Measurements from ENCODE around the gene VRTN.

DNA sequence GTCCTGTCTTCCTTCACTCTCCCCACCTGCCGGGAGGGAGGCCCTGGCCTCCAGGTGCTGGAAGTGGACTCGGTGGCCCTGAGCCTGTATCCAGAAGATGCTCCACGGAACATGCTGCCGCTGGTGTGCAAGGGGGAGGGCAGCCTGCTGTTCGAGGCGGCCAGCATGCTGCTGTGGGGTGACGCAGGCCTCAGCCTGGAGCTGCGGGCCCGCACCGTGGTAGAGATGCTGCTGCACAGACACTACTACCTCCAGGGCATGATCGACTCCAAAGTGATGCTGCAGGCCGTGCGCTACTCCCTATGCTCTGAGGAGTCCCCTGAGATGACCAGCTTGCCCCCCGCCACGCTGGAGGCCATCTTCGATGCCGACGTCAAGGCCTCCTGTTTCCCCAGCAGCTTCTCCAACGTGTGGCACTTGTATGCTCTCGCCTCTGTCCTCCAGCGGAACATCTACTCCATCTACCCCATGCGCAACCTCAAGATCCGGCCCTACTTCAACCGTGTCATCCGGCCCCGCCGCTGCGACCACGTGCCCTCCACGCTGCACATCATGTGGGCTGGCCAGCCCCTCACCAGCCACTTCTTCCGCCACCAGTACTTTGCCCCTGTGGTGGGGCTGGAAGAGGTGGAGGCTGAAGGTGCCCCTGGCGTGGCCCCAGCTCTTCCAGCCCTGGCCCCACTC lies 8.8 kb downstream of the VRTN start:
- TF ChIP-seq EZH2 (IDR thresholded peaks at IDR 0.05; ENCODE audit: borderline replicate concordance, insufficient read depth, low read length, poor library complexity, severe bottlenecking) (no peak), POLR2AphosphoS5 (IDR thresholded peaks at IDR 0.05) (no peak)
